DLD1 (cell line): ENCODE measurements around the gene ARHGAP6.
"Not testable (repeated sequence)": the region's sequence is repeated elsewhere in the genome, so short reads cannot be mapped to it uniquely, and the experiment has no call there.

ENCODE experiments used
- in situ Hi-C: cut with HindIII; loops from 2 replicates; pipeline ENCODE4 v1.10.0; 2017; ENCODE audit warnings: low sequenced_read_pairs

The ARHGAP6 gene

GRCh38 chrX:11366998-11367595, 298.6 kb downstream of the ARHGAP6 start:
- in situ Hi-C loops = no loop called here

DNA sequence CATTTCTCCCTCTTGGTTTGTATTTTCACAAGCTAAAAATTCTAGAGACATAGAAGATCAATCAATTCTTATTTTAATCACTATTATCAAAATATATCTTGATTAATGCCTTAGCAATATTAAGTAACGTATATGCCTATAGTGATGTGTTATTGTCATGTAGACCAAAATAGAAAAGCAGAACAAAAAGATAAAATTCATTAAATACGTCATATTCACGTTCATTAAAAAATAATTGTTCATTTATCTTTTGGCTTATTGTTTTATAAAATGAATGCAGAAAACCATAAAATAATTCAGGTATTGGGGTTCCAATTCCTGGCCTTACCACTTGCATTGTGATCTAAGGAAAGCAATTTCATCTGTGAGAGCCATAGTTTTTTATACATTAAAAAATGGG, 300.3 kb downstream of the ARHGAP6 start:
- in situ Hi-C loops = no loop called here

DNA sequence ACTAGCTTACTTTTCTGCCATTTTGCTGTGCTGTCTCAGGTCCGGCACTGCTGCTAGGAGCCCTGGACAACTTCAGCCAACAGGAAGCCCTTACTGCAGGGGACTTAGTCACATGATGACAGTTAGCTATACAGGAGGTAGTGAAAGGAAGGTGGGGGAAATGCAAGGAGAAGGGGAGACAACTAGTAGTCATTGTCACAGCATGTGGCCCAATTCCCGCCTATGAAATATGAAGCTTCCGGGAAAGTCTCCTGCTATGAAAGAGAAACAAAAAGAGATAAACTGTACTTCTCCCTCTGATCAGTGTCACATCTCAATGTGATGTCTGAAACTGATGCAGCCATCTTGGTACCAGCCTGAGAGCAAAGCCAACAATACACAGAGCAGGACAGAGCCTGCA, 300.9 kb downstream of the ARHGAP6 start:
- in situ Hi-C loops = no loop called here

DNA sequence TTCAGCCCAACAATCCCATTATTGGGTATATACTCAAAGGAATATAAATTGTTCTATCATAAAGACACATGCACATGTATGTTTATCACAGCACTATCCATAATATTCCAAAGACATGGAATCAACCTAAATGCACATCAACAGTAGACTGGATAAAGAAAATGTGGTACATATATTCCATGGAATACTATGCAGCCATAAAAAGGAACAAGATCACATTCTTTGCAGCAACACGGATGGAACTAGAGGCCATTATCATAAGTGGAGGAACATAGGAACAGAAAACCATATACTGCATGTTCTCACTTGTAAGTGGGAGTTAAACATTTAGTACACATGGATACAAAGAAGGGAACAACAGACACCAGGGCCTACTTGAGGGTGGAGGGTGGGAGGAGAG, 301.9 kb downstream of the ARHGAP6 start:
- in situ Hi-C loops = not testable (repeated sequence)

DNA sequence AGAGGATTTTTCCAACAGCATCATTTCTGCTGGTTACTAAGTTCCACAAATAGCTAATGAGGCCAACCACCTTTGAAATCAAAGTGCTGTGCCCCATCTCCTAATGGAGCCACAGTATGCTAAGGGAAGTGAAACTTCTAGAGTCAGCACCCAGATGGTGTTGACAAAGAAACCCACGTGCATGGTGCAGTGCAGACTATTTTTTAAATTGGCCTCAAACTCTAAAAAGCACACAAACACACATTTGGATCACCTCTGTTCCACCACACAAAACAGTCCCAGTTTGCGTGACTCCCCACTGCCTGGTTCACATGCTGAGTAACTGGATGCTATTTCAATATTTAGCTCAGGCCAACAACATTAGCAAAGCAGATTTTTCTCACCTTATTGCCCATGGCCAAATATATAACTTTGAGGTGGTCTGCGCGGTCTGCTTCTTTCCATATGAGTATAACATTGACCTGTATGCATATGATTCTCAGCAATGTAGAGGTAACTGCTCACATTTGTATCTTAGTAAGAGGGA, 302.6 kb downstream of the ARHGAP6 start:
- in situ Hi-C loops = no loop called here

DNA sequence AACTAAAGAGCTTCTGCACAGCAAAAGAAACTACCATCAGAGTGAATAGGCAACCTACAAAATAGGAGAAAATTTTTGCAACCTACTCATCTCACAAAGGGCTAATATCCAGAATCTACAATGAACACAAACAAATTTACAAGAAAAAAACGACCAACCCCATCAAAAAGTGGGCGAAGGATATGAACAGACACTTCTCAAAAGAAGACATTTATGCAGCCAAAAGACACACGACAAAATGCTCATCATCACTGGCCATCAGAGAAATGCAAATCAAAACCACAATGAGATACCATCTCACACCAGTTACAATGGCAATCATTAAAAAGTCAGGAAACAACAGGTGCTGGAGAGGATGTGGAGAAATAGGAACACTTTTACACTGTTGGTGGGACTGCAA, 304.1 kb downstream of the ARHGAP6 start:
- in situ Hi-C loops = not testable (repeated sequence)

- in situ Hi-C loops = not testable (repeated sequence)
Observed at GRCh38 chrX:11355944-11356343, 309.8 kb downstream of the ARHGAP6 start.

DNA sequence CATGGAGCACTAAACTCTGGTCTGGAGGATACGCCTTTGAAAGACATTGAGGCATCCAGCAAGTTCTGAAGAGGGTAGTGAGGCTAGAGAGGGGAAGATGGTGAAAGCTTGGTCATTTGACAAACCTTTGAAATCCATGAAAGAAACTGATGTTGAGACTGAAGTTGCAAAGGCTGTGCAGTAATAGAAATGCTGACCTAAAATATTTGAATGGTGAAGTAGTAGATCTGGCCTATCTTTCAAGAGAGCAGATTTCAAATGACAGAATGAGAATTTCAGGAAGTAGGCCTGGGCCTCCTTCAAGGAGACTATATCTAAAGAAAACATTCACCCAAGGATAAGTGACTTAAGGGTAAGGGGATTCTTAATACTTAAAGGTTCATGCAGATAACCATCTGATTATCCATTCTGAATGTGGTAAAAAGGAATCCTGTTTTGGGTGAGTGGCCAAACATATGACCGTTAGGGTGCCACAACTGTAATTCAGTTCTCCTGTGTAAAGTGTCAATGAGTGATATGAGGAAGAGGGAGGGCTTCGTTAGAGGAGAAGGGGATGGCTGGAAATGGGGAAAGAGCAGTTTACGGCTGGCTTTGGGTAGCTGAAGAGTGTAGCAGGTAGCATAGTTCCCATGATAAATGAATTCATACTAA, 310.3 kb downstream of the ARHGAP6 start:
- in situ Hi-C loops = no loop called here

DNA sequence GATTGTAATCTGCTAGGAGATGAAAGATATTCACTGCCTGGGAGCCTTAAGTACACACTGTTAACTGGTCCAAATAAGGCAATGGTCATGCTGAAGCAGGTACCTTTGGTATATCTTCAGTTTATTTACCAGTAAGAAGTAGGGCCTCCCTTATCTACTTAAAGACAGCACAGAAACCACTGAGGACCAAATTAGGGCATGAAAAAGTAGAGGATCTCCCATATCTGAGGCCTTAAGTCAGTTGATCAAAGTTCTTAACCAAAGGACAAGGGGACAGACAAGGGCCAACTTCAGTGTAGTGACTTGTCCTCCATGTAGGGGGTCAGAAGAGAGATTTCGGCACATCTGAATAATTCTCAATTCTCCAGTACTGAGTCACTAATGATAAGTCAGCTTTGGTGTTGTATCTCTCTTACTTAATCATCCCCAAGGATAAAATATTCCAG, 313.4 kb downstream of the ARHGAP6 start:
- in situ Hi-C loops = no loop called here

DNA sequence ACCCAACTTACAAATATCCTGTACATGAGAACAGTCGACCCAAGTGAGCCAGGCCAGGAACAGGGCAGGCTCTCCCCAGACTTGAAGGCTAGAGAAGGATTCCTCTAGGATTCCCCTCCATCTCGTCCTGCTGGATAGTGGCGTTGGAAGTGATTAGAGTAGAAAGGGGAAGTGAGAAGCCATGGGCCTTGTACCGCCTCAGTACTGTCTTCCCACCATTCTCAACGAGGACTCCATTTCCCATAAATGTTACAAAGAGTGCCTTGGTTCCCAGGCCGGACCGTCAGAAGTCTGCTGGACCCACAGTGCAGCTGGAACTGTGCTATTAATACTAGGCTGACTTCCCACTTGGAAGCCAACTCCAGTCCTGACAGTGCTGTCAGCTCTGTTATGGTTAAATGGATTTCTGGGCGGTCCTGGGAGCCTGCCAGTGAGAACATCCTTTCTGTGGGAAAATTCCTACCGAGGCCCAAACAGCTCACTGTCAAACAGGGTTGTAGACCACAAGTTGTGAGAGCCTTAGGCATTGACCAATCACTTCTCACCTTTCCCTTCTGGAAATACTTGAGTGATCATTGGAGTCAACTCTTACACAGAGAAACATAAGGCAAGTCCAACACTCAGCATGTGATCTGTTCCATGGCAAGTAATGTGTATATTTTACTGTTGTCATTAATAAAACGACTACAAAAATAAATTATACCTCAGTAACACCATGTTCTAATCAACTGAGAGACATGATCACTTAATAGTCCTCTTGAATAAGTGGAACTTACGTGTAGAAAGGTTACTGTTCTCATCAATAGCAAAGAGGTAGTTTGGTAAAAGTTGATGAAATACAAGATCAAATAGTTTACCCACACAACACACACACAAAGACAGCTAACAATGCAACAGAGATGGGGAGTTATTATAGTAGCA, 314.1 kb downstream of the ARHGAP6 start:
- in situ Hi-C loops = no loop called here

GRCh38 chrX:11349661-11350337, 315.9 kb downstream of the ARHGAP6 start:
- in situ Hi-C loops = no loop called here

GRCh38 chrX:11349020-11349419, 316.7 kb downstream of the ARHGAP6 start:
- in situ Hi-C loops = no loop called here

DNA sequence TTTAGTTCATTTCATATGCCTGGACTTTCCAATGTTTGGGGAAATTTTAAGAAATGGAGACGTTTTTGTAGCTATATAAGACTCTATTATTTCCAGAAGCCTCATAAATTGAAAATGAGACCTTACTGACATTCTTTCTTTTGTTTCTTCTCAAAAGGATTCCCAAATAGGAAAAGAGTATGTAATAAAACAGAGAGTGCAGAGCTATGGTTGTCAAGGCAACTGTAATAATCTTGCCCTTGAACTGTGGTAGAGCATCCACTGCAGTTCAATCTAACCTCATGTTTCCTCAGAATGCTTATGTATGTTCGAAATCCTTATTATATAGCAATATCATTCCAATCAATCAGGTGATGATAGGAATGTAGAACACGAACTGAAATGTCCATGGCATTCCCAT, 318.4 kb downstream of the ARHGAP6 start:
- in situ Hi-C loops = no loop called here

DNA sequence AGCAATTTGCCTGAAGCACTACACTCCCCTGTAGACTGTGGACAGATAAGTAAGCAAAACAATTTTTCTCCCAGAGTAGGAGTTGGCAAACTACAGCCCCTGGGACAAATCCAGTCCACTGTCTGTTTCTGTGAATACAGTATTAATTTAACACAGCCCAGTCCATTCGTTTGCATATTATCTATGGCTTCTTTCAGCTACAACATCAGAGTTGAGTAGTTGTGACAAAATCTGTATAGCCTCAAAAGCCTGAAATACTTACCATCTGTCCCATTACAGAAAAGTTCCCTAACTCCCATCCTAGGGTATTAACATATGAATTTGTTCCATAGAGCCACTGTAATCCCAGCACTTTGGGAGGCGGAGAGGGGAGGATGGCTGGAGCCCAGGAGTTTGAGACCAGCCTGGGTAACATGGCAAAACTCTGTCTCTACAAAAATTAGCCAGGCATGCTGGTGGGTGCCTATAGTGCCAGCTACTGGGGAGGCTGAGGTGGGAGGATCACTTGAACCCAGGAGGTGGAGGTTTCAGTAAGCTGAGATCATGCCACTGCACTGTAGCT, 319.5 kb downstream of the ARHGAP6 start:
- in situ Hi-C loops = no loop called here

DNA sequence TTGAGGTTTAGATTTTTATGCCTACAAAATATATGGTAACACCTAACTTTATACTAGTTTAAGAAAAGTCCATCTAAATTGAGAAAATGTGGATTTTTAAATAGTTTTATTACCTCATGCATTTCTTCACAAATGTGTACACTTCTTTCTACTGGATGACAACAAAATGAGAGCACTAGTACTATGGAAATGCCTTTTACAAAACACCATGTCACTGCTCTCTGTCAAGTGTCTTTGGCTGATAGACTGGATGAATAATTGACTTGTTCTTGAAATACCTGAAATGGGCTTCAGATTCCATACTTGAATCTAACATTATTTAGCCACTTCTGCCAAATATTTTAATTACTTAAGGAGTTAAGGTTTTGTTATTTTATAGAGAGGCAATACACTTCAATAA, 323.0 kb downstream of the ARHGAP6 start:
- in situ Hi-C loops = no loop called here

DNA sequence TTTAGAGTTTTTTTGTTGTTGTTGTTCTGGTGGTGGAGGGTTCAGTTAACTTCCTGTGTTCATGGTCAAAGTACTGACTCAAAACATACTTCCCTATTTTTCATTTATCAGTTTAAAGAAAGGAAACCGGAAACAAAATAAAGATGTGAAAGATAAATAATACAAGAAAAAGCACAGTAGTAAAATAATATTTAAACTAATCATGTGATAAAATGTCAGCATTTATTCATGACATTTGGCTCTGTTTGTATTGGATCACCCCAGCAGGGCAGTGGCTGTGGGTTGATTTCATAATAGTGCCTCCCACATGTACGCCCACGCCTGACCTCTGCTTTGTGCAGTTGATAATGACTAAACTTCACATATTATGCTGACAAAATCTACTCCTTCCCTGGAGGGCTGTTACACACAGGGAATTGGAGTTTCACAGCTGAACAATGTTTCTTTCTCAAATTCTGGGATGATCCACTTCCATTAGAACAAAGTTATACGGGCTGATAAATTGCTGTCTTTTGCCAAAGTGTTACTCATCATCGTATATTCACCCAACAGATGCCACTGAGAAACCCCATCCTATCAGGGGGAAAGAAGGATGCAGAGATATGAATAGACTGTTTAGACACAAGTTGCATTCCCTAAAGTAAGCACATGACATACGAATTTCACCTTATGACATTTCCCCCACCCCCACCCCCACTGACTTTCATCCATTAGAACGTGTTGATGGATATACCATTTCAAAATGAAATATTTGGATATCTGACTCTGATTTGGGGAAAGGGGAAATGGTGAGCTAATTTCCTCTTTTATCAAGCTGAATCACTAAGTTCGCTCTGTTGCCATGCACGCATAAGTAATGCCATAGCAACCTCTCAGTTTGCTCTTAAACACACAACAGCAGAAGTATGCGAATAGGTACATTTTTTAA, 324.2 kb downstream of the ARHGAP6 start:
- in situ Hi-C loops = no loop called here

GRCh38 chrX:11337292-11338009, 328.3 kb downstream of the ARHGAP6 start:
- in situ Hi-C loops = no loop called here

DNA sequence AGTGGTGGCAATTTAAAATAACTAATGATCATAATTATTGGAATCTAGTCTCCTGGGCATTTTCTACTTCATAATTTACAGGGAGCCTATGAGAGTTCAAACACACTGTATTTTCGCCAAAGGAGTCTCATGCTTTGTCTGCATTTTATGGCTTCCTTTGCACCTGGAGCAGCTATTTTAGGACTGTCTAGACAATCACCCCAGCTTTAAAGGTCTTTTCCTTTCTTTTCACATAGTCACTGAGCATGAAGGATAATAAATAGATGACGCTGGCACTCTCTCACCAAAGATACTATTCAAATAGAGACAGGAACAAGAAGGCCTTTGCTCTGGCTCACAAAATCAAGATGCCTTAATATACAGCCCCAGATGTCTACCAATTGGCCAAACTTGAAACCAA, 329.5 kb downstream of the ARHGAP6 start:
- in situ Hi-C loops = no loop called here

DNA sequence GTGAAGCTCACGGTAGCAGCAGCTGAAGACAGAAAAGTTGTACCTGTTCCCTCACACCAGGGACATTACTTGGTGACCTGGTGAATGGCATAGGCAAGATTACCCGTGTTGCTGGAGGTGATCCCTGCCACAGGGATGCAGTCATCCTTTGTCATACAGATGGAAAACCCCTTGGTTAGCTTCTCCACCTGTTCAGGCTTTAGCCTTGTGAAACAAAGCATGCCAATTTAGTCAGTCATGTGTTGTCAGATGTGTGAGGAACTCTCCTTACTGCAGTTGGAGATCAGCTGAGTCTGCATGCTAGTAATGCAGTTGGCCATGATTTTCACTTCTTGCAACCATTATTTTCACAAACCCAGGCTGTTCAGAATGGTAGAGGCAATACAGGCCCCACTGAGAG, 331.6 kb downstream of the ARHGAP6 start:
- in situ Hi-C loops = no loop called here
